Esophagus (tissue), 2 donors: Measurements from ENCODE around the gene PHACTR1. TPM values are rescaled to one million over a fixed set of nuclear protein-coding genes. Genes with fewer than 3 reads are reported as not detected.

Source experiments
- H3K27ac ChIP-seq, 2 donors: one replicate each; pipeline ENCODE4 v1.5.1; 2013; ENCODE audit warnings: low read depth in 2 of 2, mild to moderate bottlenecking in 2 of 2, inconsistent platforms in 1 of 2, low read length in 1 of 2, moderate library complexity in 1 of 2
- H3K27me3 ChIP-seq, 2 donors: one replicate each; pipeline ENCODE4 v1.6.1; 2013; ENCODE audit warnings: low read length in 2 of 2, control low read depth in 1 of 2, mild to moderate bottlenecking in 1 of 2; ENCODE audit not compliant: insufficient read depth in 2 of 2, control insufficient read depth in 1 of 2
- H3K36me3 ChIP-seq, 2 donors: one replicate each; pipeline ENCODE4 v1.6.1; 2013; ENCODE audit warnings: low read length in 1 of 2; ENCODE audit not compliant: control insufficient read depth in 2 of 2, insufficient read depth in 2 of 2
- H3K4me1 ChIP-seq, 2 donors: one replicate each; pipeline ENCODE4 v1.6.1; 2013; ENCODE audit warnings: low read length in 1 of 2; ENCODE audit not compliant: control insufficient read depth in 2 of 2, insufficient read depth in 2 of 2
- H3K4me3 ChIP-seq, 2 donors: one replicate each; pipeline ENCODE4 v1.5.1; 2013; ENCODE audit warnings: low read length in 2 of 2, mild to moderate bottlenecking in 2 of 2, low read depth in 1 of 2, moderate library complexity in 1 of 2
- H3K9me3 ChIP-seq, 2 donors: one replicate each; pipeline ENCODE4 v1.6.1; 2013; ENCODE audit warnings: mild to moderate bottlenecking in 2 of 2, low read depth in 1 of 2, low read length in 1 of 2, moderate library complexity in 1 of 2; ENCODE audit not compliant: control insufficient read depth in 2 of 2, insufficient read depth in 1 of 2
- WGBS, 2 donors: extraction: QIAGEN DNeasy Blood & Tissue Kit; methylation state at CpG; one replicate each; pipeline ENCODE4 v1.1.7; 2013; 5-methylcytosine and 5-hydroxymethylcytosine counted together
- polyA plus RNA-seq, 2 donors: library from polyadenylated mRNA; stranded (reverse); fragments of 200-250 nt; gene quantifications; one replicate each; pipeline ENCODE4 v1.2.3, GENCODE V29; 2013
- donor health status: healthy with polysubstance abuse.
- donor health status: Bipolar disorder and iron deficiency.

PHACTR1 gene
- polyA plus RNA-seq, 2 donors = 0.41 to 0.55 TPM

DNA sequence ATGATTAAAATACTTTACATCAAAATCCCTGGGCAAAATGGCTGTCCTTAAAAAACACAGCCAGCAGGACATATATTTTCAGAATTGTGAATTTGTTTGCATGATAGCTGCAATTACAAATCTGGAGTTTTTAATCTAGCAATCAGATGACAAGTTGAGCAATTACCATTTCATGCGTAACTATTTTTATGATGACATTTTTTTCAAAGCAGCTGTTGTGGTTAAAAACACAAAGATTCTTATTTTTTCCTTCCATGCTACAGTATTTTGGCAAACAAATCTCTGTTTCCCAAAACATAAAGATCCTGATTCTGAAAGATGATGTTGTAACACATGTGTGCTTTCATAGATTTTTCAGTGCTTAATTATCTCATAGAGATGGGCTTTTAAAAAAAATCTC lies 90.2 kb downstream of the PHACTR1 start:
- H3K4me1 ChIP-seq = no peaks in the 10 kb centered on the region
- H3K9me3 ChIP-seq = no peaks in the 10 kb centered on the region
- H3K36me3 ChIP-seq = no peaks in the 10 kb centered on the region
- no peaks in the 10 kb centered on the region for H3K27me3 ChIP-seq
- no peak overlapping the region for H3K27ac ChIP-seq
- H3K4me3 ChIP-seq = no peak overlapping the region
- WGBS, 2 donors = 68 to 81% methylated on average over 1 of the region's 1 CpG

DNA sequence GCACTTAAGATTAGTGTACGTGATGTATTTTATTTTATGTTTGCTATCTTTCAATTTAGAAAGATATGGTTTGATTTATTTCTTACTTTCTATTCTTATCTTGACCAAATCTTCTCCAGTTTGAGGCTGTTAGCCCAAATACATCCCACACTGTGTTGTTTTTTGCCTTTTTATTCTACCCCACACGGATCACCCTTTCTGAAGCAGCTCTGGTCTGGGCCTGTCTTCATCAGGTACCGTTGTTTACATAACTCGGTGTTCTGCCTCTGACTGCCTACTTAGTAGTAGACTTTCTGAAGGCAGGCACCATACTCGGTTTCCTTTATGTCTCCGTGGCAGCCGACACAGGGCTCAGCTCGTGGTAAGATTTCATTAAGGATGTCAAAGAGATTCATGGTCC lies 95.0 kb downstream of the PHACTR1 start:
- H3K9me3 ChIP-seq = no peaks in the 10 kb centered on the region
- no peak overlapping the region for H3K4me3 ChIP-seq
- 64 to 69% methylated on average over 8 of the region's 8 CpGs for WGBS, 2 donors
- H3K27ac ChIP-seq = no peak overlapping the region
- no peaks in the 10 kb centered on the region for H3K36me3 ChIP-seq
- no peaks in the 10 kb centered on the region for H3K27me3 ChIP-seq
- no peaks in the 10 kb centered on the region for H3K4me1 ChIP-seq

DNA sequence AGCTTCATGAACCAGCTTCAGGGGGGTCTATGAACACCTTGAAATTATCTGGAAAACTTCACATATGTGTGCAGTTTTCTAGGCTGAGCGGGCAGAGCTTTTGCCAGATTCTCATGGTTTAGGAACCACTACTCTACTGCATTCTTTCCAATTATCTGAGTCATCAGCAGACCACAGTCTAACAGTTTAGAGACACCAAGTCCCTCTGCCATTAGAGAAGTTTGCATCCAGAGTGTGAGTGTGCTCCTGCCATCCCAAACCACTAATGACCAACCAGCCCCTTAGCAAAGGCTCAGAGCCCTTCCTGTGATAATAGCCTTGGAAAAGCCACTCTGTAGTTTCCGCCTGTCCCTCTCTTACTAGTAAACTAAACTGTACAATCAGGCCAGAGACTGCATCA lies 96.8 kb downstream of the PHACTR1 start:
- Histone ChIP-seq H3K9me3 (no peaks in the 10 kb centered on the region), H3K4me1 (no peaks in the 10 kb centered on the region), H3K4me3 (no peak overlapping the region), H3K27ac (no peak overlapping the region), H3K27me3 (peaks cover 0 to 2% of the 10 kb centered on the region in 2 donors), H3K36me3 (no peaks in the 10 kb centered on the region)
- WGBS, 2 donors = 81 to 96% methylated on average over 2 of the region's 2 CpGs

DNA sequence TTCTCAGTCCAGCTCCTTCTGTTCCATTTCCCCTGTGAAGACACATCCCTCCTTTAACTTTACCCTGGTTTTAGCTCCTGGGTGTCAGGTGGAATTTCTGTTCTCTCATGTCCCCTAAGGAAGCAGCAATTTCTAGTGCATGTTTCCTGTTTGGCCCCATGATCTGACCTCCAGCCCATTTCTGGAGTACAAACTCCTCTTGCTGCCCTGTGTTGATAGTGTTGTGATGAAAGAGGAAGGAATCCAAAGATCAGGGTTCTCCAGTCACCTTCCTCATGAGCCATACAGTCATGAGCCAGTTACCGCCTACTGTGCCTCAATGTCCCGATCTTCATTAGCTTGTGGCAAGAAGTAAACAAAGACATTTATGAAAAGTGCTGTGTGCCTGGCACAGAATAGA lies 97.4 kb downstream of the PHACTR1 start:
- Histone ChIP-seq H3K36me3 (no peaks in the 10 kb centered on the region), H3K27me3 (peaks cover 0 to 2% of the 10 kb centered on the region in 2 donors), H3K9me3 (no peaks in the 10 kb centered on the region), H3K4me1 (no peaks in the 10 kb centered on the region), H3K4me3 (no peak overlapping the region), H3K27ac (no peak overlapping the region)
- 89% methylated on average over 2 of the region's 2 CpGs for WGBS, 2 donors

DNA sequence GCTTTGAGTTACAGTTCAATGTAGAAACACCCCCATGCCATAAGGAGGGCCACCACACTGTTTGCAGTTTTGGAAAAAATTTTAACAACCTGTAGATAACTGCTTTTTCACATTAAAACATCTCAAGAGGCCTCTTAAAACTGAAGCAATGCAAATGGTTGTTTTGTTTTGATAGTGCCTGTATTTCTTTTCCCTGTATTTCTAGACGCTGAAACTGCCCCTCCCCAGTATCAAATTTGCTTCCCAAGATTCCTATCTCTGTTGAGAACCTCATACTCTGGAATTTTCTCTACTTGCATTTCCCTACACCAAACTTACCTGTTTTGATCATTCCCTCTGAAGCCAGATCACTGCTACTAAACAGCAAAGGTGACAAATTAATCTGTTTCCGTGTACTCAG lies 98.5 kb downstream of the PHACTR1 start:
- peaks cover 0 to 2% of the 10 kb centered on the region in 2 donors for H3K27me3 ChIP-seq
- H3K4me3 ChIP-seq = no peak overlapping the region
- H3K27ac ChIP-seq = no peak overlapping the region
- WGBS, 2 donors = 60 to 62% methylated on average over 2 of the region's 2 CpGs
- H3K36me3 ChIP-seq = no peaks in the 10 kb centered on the region
- H3K9me3 ChIP-seq = no peaks in the 10 kb centered on the region
- H3K4me1 ChIP-seq = no peaks in the 10 kb centered on the region

DNA sequence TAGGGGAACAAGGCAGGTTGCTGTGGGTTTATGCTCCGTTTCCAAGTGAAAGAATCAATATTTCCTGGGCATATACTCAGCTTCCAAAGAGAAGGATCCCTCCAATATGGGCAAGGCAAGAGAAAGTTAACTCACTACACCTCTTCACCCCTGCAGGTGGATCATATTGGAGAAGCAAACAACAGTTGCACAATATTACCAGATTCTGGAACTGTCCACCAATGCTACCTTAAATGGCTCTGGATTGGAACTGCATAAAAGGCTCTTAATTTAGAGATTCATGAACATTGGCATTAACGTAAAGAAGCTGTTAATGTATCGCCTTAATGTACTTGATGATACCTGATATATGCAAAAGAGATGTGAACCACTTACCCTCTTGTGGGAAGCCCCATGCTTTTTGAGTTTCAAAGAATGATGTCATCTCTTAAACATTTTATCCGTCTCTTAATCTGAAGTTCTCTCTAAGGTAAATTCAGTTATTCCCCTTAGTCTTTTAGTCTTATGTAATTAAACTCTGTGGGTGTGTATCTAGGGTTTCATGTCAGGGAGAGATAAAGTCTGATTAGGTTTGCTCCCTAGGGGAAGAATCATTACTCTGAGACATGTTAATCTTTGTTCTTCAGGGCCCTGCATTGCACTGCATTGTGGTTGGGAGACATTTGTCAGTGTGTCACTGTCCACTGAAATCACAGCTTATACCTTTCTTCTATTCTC lies 99.5 kb downstream of the PHACTR1 start:
- Histone ChIP-seq H3K27ac (no peak overlapping the region), H3K4me3 (no peak overlapping the region), H3K27me3 (peaks cover 0 to 2% of the 10 kb centered on the region in 2 donors), H3K9me3 (no peaks in the 10 kb centered on the region), H3K4me1 (no peaks in the 10 kb centered on the region), H3K36me3 (no peaks in the 10 kb centered on the region)
- WGBS, 2 donors = 62 to 71% methylated on average over 4 of the region's 4 CpGs

DNA sequence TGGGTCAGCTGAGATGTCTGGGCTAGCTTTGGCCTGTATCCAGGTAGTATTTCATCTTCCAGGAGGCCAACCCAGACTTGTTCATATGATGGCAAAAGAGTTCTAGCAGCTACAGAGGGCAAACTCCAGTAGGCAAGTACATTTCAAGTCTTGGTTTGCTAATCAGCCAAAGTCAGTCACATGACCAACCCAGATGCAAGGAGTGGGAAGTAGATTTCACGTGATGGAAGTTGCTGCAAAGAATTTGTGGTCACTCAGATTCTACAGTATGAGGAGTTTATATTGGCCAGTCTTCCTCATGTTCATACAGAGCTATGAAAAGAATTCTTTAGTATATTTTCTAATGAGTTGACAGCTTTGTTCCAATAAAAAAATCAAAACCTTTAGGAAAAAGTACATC lies 101.8 kb downstream of the PHACTR1 start:
- Histone ChIP-seq H3K27ac (no peak overlapping the region), H3K27me3 (peaks cover 0 to 2% of the 10 kb centered on the region in 2 donors), H3K4me3 (no peak overlapping the region), H3K4me1 (no peaks in the 10 kb centered on the region), H3K36me3 (no peaks in the 10 kb centered on the region), H3K9me3 (no peaks in the 10 kb centered on the region)
- 12 to 40% methylated on average over 1 of the region's 1 CpG for WGBS, 2 donors

DNA sequence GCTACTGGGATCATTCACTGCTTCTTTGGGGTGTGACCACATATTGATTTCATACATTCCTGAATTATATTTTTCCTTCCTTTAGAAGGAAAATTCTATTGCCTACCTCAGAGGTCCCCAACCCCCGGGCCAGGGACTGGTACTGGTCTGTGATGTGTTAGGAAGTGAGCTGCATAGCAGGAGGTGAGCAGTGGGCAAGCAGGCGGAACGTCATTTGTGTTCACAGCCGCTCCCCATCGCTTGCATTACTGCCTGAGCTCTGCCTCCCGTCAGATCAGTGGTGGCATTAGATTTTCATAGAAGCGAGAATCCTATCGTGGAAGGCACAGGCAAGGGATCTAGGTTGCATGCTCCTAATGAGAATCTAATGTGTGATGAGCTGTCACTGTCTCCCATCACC lies 107.3 kb downstream of the PHACTR1 start:
- Histone ChIP-seq H3K4me3 (no peak overlapping the region), H3K9me3 (no peaks in the 10 kb centered on the region), H3K4me1 (no peaks in the 10 kb centered on the region), H3K27ac (no peak overlapping the region), H3K27me3 (no peaks in the 10 kb centered on the region), H3K36me3 (no peaks in the 10 kb centered on the region)
- 80 to 86% methylated on average over 8 of the region's 8 CpGs for WGBS, 2 donors

DNA sequence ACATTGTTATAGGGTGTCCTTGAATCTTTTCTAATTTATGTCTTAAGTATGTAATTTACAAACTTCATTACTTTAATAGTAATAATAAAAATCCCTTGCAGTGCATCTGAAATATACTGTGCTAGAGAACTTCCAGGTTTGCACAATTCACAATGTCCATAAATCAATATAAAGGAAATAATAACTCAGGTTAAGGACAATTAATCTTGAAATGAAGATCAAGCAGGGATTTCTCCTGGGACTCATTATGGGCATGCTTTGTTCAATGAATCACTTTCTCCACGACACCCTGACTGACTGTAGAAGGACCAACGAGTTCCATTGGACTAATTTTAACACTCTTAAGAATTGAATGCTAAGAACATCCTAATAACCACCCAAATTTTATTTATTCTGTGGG lies 110.0 kb downstream of the PHACTR1 start:
- no peaks in the 10 kb centered on the region for H3K36me3 ChIP-seq
- WGBS, 2 donors = 46% methylated on average over 2 of the region's 2 CpGs
- H3K9me3 ChIP-seq = no peaks in the 10 kb centered on the region
- no peaks in the 10 kb centered on the region for H3K27me3 ChIP-seq
- no peaks in the 10 kb centered on the region for H3K4me1 ChIP-seq
- H3K27ac ChIP-seq = no peak overlapping the region
- H3K4me3 ChIP-seq = no peak overlapping the region

DNA sequence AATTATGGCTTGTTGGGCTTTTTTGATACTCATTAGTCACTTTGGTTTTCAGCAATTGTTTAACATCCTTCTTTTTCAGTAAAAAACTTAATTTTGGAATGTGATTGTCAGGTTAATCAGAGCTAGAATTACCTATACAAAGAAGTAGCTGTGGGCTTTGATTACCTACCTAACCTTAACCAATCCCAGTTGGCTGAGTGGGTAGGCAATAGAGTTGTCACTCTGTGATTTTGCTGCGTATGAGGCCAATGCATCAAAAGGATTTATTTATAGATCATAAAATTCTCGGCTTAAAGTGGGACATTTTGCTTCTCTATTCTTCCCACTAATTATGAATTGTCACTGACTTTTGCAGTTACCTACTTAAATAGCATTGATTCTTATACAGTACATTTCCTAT lies 111.4 kb downstream of the PHACTR1 start:
- no peak overlapping the region for H3K27ac ChIP-seq
- whole genome bisulfite sequencing, 2 donors = 82 to 84% methylated on average over 2 of the region's 2 CpGs
- no peaks in the 10 kb centered on the region for H3K4me1 ChIP-seq
- H3K4me3 ChIP-seq = no peak overlapping the region
- H3K9me3 ChIP-seq = no peaks in the 10 kb centered on the region
- H3K27me3 ChIP-seq = no peaks in the 10 kb centered on the region
- no peaks in the 10 kb centered on the region for H3K36me3 ChIP-seq
